GM18861 (cell line): Measurements from ENCODE around the gene LMTK3.
"Not testable (repeated sequence)": the region's sequence is repeated elsewhere in the genome, so short reads cannot be mapped to it uniquely, and the experiment has no call there.

ENCODE experiments used
- ATAC-seq: cut with Tn5 transposase; IDR thresholded peaks from one replicate; pipeline ENCODE4 v1.9.1; 2021; ENCODE audit not compliant: unreplicated experiment

LMTK3 gene

DNA sequence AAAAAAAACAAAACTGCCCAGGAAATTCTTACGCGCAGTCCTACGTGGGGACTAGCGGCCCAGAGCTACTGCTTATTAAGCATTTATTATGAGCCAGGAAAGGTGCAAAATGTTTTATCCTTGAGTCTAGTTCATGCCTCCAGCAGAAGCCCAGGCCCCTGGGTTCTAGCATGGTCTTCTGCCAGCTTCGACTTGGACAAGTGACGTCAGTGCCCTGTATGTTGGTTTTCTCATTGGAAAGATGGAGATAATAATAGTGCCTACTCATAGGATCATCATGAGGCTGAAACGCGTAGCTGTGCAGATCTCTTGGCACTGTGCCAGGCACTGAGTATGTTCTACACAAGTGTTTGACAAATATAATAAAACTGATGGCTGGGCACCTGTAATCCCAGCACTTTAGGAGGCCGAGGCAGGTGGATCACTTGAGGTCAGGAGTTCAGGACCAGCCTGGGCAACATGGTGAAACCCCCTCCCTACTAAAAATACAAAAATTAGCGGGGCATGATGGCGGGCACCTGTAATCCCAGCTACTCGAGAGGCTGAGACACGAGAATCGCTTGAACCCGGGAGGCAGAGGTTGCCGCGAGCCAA is 28.0 kb upstream of the LMTK3 start:
- ATAC-seq = no peak

DNA sequence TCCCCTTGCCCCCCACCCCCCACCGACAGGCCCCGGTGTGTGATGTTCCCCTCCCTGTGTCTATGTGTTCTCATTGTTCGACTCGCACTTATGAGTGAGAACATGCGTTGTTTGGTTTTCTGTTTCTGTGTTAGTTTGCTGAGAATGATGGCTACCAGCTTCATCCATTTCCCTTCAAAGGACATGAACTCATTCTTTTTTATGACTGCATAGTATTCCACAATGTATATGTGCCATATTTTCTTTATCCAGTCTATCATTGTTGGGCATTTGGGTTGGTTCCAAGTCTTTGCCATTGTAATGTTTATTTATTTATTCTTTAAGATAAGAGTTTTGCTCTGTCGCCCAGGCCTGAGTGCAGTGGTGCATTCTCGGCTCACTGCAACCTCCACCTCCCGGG is 26.4 kb upstream of the LMTK3 start:
- not testable (repeated sequence) for ATAC-seq

DNA sequence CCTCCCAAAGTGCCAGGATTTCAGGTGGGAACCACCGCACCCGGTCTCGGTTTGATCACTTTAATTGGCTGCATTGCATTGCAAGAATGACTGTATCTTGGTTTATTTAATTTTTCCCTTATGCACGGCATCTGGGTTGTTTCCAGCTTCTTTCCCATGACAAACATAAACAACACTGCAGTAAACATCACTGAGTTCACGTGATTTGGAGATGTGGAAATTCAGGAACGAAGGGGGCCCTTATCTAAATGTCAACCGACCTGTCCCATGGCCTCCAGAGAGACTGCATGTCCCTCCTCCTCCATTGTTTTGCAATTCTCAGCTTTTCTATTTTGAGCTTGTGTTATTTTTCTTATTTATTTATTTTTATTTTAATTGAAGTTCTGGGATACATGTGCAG is 25.9 kb upstream of the LMTK3 start:
- no peak for ATAC-seq

DNA sequence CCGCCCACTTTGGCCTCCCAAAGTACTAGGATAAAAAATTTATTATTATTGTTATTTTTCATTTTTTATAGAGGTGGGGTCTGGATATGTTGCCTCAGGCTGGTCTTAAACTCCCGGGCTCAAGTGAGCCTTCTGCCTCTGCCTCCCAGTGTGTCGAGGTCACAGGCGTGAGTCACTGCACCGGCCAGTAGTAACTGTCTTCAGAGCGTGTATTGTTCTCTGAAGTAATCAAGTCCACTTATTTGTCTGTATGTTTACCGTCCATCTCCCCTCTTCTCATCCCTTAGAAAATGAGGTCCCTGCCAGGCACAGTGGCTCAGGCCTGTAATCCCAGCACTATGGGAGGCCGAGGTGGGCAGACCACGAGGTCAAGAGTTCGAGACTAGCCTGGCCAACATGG is 22.1 kb upstream of the LMTK3 start:
- ATAC-seq = no peak

DNA sequence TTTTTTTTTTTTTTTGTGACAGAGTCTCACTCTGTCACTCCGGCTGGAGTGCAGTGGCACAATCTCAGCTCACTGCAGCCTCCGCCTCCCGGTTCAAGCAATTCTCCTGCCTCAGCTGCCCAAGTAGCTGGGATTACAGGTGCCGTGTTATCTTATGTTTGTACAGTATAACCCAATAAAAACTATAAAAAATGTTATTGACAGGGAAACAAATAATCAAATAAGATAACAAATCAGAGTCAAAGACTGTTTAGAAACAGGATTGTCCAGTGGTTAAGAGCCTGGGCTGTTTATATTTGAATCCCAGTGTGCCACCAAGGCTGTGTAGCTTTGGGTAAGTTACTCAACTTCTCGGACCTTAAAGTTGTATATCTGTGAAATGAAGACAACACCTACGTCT is 19.1 kb upstream of the LMTK3 start:
- ATAC-seq = no peak

DNA sequence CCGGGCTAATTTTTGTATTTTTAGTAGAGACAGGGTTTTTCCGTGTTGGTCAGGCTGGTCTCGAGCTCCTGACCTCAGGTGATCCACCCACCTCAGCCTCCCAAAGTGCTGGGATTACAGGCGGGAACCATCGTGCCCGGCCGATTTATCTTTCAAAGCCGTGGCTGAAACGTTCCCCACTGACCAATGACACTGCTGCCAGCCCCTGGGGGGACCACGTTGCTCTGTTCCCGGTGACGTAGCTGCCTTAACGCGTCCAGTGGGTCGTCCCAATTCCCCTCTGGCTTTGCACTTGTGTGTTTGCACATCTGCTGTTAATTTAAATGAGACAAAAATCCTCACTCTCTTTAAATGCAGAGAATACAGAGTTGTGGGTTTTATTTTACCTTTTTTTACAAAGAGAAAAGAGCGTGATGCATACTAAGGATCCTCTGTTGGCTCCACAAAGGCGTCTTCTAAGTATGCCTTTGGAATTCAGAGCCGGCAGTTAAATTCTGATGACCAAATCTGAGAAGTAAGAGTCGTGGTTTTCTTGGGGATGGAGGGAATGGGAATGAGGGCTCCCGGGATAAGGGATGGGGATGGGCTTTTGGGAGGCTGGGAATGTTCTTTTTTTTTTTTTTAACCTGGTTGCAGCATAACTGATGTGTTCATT is 18.6 kb upstream of the LMTK3 start:
- ATAC-seq = no peak

DNA sequence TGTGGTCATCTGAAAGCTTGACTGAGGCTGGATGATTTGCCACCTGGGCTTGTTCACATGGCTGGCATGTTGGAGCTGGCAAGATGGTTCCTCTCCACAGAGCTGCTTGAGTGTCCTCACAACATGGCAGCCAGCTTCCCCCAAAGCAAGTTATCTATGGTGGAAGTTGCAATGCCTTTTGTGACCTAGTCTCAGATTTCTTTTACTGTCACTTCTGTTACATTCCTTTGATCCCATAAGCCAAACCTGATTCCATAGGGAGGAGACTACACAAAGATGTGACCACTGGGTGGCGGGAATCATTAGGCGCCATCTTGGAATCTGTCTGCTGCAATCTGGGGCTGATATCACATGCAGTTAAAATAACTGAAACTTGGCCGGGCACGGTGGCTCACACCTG is 17.5 kb upstream of the LMTK3 start:
- no peak for ATAC-seq

DNA sequence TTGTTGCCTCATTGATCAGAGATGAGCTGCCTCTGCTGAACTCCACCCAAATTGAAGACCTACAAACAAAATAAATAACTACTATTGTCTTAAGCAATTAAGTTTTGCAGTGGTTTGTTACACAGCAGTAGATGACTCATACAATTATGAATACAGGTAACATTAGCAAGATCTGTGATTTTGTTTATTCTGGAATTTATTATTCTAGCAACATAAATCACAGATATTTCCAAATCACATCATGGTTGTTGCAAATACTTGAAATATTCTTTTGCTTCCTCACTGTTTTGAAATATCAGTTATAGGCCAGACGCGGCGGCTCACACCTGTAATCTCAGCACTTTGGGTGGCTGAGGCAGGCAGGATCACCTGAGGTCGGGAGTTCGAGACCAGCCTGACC is 13.1 kb upstream of the LMTK3 start:
- no peak for ATAC-seq

DNA sequence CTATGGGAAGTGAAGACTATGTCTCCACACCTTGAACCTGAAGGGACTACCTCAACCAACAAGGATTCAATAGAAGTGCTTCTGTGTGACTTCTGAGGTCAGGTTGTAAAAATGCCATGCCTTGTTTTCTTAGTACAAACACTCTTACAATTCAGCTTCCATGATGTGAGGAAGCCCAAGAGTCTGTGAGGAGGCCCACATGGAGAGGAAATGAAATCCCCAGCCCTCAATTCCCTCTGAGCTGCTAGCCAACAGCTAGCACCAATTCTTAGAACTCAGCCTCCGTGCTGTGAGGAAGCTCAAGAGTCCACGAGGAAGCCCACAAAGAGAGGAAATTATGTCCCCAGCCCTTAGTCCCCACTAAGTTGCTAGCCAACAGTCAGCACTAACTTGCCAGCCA is 12.6 kb upstream of the LMTK3 start:
- ATAC-seq = no peak

DNA sequence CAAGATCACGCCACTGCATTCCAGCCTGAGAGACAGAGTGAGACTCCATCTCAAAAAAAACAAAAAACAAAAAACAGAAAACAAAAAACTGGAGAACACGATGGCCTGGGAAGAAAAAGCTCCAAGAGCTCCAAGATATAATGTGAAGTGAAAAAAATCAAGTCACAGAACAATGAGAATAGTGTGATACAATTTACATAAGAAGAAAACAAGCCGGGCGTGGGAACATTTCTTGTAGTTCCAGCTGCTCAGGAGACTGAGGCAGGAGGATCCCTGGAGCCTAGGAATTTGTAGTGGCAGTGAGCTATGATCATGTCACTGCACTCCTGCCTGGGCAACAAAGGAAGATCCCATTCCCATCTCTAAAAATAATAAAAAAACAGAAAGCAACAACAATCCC is 8.5 kb upstream of the LMTK3 start:
- no peak for ATAC-seq

DNA sequence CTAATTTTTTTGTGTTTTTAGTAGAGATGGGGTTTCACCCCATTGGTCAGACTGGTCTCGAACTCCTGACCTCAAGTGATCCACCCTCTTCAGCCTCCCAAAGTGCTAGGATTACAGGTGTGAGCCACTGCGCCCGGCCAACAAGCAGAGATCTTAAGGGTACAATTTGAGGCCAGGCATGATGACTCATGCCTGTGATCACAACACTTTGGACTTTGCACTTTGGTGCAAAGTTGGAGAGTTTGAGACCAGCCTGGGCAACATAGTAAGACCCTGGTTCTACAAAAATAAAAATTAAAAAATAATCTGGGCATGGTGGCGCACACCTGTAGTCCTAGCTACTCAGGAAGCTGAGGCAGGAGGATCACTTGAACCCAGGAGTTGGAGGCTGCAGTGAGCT is 7.8 kb upstream of the LMTK3 start:
- ATAC-seq = not testable (repeated sequence)

DNA sequence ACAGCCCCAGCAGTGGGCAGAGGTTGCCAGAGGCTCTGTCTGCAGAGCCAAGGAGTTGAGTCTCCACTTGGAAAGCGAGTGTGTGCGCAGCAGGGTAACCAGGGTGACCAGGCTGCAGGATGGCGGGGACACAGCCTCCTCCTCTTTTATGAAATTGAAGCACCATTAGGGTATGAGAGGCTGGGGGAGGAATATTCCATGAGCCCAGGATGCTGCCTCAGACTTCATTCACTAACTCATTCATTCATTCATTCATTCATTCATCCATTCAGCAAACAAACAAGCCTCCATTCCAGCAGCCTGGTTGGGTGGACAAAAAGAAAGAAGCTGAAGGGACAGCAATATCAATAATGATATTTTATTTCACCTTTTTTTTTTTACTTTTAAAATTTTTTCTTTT is 6.6 kb upstream of the LMTK3 start:
- ATAC-seq = no peak

DNA sequence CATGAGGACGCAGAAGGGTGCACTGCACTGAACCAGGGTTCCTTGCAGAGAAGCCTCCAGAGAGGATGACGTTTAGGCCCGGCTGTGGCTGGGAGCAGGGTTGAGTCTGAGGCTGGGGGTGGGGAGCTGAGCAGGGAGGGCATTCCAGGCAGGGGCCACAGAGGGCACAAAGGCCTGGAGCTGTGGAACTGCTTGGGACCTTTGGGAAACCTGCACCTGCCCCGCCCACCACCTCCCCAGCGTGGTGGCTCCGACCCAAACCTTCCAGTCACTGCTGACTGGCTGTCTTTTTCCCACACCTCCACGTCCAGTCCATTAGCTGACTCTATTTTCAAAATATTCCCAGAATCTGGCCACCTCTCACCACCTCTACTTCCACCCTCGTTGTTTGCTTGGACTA is 4.9 kb upstream of the LMTK3 start:
- ATAC-seq = no peak

DNA sequence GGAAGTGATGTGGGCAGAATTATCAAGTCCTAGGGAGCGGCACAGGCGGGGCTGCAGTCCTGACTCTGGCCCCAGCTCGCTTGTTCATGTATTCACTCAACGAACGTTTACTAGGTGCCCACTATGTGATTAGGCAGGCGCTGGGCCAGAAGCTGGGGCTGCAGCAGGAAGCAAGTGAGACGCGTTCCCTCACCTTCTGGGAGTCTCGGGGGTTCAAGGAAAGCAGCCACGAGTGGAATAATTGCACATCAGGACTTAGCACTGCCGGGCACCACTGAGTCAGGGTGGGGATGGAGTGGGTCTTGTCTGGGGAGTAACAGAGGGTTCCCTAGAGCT is 2.5 kb upstream of the LMTK3 start:
- no peak for ATAC-seq

DNA sequence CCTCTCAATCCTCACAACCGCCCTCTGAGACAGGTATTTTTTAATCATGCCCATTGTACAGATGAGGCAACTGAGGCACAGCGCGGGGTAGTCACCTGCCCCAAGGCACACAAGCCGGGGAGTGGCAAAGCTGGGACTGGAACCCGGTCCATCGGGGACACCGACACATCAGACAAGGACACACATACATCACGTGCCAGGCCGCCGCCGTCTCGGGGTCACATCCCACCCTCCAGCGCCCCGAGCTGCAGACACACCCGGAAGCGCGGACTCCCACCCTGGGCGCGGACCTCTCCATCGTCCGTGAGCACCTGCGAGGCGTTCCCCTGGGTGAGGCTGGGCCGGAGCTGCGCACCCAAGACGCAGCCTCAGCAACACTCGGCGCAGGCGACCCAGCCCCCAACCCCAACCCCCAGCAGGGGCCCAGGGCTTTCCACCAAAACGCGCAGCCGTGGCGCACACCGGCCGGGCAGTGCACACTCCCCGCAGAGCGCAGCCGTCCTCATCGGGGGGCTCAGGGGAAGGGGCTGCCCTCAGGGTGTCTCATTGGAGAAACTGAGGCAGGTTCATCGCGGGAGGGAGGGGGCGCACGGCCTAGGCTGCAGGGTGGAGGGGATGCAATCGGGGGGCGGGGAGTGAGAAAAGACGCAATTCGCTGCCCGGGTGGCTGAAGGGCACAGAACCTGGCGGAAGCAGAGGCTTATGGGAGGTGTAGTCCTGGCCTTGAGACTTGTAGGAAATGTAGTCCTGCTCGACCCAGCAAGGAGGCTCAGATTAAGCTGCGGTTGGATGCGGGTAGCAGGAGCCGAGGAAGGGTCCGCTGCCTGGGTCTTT is 1.9 kb upstream of the LMTK3 start:
- no peak for ATAC-seq

DNA sequence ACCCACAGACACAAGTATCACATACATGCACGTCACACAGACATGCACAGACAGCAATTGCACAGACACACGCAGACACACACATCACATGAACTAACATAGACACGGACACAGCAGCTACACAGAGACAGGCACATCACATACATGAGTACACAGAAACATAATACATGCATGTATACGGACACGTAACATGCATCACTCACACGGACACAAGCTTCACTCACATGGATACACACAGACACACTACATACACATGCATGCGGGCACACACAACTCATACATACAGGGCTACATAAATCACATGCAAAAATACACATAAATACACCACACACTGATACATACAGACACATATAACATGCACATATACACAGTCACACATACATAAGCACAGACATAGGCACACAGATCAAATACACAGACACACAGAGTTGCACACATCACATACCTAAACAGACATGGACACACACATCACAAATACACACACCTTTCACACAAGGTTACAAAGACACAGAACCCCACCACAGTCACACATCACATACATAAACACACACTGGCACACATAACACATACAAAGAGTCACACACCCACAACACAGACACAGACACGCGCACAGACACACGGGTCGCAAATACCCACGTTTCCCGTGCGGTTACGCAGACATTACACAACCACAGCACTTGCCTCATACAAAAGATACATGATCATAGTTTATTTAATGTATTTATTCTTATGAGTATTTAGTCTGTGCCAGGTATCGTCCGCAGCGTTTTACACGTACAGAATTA is 1.1 kb upstream of the LMTK3 start:
- ATAC-seq = no peak

DNA sequence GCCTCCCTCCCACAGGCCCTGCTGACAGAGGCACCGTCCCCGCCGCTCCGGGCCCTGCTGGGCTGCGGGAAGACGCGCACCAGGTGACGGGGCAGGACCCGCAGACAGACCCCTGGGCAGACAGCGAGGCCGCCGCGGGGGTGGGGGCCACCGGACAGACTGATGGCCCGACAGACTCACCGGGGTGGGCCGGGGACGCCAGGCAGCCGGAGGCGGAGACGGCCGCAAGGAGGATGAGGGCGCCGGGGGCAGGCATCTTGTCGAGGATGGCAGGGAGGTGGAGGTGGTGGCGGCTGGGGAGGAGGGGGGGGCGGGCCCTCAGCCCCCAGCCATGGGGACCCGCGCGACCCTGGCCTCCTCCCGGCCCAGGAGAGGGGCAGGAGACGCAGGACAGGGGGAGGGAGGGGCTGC is 309 bp downstream of the LMTK3 start:
- no peak for ATAC-seq

DNA sequence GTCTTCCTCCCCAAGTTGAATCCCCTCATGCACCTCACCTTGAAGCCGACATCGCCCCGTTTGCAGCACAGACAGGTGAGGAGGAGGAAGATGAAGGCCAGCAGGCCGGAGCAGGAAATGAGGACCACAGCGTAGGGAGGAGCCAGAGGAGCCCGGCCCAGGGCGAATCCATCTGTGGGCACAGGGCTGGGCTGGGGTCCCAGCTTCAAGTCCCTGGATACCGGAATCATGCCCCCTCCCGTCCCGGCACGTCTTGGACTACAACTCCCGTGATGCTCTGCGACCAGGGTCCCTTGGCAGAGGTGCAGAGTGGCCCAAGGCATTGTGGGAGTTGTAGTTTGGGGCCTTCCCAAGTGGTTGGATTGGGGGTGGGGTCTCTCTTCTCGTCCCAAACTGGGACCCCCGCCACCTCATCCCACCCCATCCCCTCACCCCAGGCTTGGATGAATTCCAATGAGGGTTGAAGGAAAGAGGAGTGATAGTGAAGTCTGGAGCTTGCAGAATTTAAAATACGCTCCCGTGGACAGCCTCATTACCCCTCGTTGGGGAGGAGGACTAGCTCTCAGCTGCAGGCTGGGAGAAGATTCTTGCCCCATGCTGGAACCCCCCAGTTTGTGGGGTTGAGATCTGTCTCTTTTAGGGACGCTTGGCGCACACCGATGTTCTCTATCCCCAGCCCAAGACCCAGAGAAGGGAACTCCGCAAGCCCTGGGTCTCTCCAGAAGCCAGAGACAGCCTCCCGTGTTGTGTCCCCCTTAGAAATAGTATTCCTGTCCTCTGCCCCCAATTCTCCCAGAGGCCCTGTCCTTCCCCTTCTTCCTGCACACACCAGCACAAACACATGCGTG is 990 bp downstream of the LMTK3 start:
- ATAC-seq = no peak

DNA sequence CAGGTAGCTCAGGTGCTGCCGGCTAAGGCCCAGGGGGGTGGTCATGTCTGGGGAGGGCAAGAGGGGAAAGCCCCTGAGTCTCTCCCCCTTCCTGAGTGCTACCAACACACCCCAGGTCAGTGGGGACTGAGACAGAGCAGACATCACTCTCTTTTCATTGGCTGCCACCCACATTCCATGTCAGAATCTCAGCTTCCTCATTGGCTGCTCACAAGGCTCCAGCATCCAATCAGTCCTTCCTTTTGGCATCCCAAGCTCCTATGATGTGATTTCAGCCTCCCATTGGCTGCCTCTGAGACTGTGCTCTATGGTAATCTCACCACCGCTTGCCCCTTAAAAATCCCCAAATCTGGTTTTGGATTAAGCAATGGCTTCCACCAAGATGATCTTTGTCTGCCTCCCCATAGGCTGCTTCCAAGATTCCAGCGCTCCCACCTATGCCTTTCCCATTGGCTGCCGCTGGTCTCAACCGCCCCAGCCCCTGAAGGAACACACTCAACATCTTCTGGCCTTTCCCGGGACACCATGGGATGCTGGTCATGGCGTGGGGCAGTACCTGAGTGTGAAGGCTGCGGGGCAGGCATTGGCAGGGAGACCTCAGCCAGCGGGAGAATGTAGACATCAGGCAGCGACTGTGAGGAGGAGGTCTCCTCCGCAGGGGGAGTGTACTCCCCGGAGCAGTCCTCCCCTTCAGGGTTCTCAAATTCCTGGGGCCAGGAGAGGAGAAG is 2.0 kb downstream of the LMTK3 start:
- ATAC-seq = no peak

DNA sequence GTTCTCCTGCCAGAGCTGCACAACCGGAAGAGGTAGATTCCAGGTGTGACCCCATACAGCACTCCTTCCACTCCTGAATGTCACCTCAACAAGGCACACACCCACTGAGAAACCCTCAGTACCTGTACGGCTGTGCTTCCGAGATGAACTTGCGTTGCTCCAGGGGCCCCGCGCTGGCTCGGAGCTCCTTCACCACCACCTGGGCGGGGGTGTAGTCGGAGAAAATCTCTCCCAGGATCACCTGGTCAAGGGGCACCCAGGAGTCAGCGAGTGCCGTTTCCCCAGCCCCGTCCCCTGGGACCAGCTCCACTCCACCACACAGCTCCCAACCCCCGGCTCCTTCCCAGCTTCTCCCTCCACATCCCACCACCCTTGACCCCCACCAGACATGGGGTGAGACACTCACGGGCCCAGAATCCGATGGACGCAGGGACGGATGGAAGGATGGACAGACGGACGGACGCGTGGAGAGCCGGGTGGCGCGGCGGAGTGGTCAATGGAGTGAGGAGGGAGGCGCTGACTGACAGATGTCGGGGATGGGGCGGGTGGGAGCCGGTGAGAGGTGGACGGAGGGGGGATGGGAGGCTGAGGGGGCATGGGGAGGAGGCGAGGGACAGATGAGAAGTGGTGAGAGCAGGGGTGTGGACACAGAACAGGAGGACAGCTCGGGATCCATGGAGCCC is 2.8 kb downstream of the LMTK3 start:
- no peak for ATAC-seq
